ENCODE data around the gene NOP9.

DNA sequence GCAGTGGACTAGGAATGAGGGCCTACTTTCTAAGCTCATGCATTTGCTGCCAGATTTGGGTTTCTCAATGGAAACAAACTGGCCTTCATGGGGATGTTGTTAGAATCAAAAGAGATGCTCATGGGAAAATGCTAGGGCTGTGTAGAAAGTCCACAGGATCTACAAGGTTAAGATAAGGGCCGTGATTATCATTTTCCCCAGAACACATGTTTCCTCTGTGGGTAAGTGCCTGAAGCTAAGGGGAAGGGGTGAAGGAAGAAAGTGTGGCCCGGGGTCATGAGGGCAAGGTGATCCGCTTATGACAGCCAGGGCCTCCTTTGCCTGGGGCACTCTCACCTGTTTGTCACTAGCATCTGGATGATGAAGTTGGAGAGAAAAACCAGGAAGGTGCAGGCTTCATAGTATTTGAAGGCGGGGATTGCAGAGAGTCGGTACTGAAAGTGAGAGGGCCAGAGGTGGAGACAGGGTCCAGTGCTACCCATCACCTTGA, 25.4 kb downstream of the NOP9 start:
- TF ChIP-seq, protein P1, sequence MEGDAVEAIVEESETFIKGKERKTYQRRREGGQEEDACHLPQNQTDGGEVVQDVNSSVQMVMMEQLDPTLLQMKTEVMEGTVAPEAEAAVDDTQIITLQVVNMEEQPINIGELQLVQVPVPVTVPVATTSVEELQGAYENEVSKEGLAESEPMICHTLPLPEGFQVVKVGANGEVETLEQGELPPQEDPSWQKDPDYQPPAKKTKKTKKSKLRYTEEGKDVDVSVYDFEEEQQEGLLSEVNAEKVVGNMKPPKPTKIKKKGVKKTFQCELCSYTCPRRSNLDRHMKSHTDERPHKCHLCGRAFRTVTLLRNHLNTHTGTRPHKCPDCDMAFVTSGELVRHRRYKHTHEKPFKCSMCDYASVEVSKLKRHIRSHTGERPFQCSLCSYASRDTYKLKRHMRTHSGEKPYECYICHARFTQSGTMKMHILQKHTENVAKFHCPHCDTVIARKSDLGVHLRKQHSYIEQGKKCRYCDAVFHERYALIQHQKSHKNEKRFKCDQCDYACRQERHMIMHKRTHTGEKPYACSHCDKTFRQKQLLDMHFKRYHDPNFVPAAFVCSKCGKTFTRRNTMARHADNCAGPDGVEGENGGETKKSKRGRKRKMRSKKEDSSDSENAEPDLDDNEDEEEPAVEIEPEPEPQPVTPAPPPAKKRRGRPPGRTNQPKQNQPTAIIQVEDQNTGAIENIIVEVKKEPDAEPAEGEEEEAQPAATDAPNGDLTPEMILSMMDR (IDR thresholded peaks at IDR 0.05; ENCODE audit: low read length): no peak
- TF ChIP-seq EZH2 (optimal IDR thresholded peaks at IDR 0.05; ENCODE audit: low read depth, low read length) (no peak), EZH2phosphoT487 (IDR thresholded peaks at IDR 0.05; ENCODE audit: low read length) (no peak)
